ENCODE data around the gene LTF. TPM values are rescaled to one million over a fixed set of nuclear protein-coding genes. Genes with fewer than 3 reads are reported as not detected.

Gene LTF
- total RNA-seq, 4 donors from 2014 or later, result 0.14 to 3.3 TPM; not detected in 2

GRCh38 chr3:46417841-46418611 lies 46.7 kb downstream of the LTF start:
- H3K27ac ChIP-seq, result no peak overlapping the region
- no peaks in the 10 kb centered on the region for H3K9me3 ChIP-seq
- intact Hi-C loops (cut with DNase I; ENCODE audit: low total_unique reads), result no loop called here
- in situ Hi-C loops (cut with MboI; ENCODE audit: low pct_ligation_motif_present in 1 of 4, low pct_unique_long_range_greater_than_20kb in 1 of 4, low sequenced_read_pairs in 3 of 4), result no loop called here
- peaks cover 0 to 8% (median 4%) of the 10 kb centered on the region in 4 donors for H3K4me1 ChIP-seq
- H3K4me3 ChIP-seq, result no peak overlapping the region
- TF ChIP-seq POLR2A (IDR thresholded peaks at IDR 0.05) (no peak), CTCF (IDR thresholded peaks at IDR 0.05) (no peak), POLR2AphosphoS5 (IDR thresholded peaks at IDR 0.05) (no peak)
- WGBS, 2 donors (ENCODE audit: low coverage in 1 of 2), result 86% methylated on average over 9 of the region's 9 CpGs; no CpG with 5 or more reads in 1 of the 2 donors
- H3K27me3 ChIP-seq, result no peaks in the 10 kb centered on the region
- DNase-seq, result no peak
- no peaks in the 10 kb centered on the region for H3K36me3 ChIP-seq

DNA sequence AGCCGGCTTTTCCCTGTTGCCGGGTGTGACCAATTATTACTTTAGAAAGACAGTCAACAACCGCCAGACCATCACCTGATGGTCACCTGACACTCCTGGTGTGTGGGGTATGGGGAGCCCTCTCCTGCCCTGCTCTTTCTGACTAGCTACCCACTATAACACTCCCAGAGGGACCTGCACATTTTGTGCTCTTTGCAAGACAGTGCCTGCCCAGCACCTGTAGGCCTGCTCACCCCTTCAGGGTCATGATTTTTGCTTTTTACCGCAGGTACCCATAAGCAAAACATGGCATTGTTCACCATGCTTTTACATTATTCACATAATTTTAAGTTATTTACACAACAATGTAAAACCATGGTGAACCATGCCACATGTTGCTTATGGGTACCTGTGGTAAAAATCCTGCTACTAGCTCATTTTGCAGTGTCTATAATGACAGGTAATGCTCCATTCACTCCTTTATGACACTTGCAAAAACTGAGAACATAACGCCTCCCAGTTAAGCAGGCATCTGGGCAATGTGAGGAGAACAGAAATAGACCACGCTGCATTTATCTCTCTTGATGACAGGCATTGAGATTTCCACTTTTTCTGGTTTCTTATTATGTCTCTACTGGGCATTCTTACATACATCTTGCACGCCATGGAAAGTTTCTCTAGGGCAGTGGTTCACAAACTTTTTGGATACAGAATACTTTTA lies 47.7 kb downstream of the LTF start:
- Histone ChIP-seq H3K27me3 (no peaks in the 10 kb centered on the region), H3K9me3 (no peaks in the 10 kb centered on the region), H3K36me3 (no peaks in the 10 kb centered on the region), H3K27ac (no peak overlapping the region), H3K4me1 (peaks cover 0 to 13% (median 4%) of the 10 kb centered on the region in 4 donors), H3K4me3 (no peak overlapping the region)
- no peak for DNase-seq
- TF ChIP-seq EP300 (IDR thresholded peaks at IDR 0.05; ENCODE audit: low read depth) (no peak), POLR2AphosphoS5 (IDR thresholded peaks at IDR 0.05) (no peak), POLR2A (IDR thresholded peaks at IDR 0.05) (no peak), CTCF (IDR thresholded peaks at IDR 0.05) (no peak)
- 83 to 86% methylated on average over 6 to 7 of the region's 7 CpGs for WGBS, 2 donors (ENCODE audit: low coverage in 1 of 2)
- intact Hi-C loops (cut with DNase I; ENCODE audit: low total_unique reads), result no loop called here
- in situ Hi-C loops (cut with MboI; ENCODE audit: low pct_ligation_motif_present in 1 of 4, low pct_unique_long_range_greater_than_20kb in 1 of 4, low sequenced_read_pairs in 3 of 4), result no loop called here

- no peak for TF ChIP-seq POLR2AphosphoS5 (IDR thresholded peaks at IDR 0.05)
- TF ChIP-seq CTCF (IDR thresholded peaks at IDR 0.05), result no peak
- no peak for TF ChIP-seq EP300 (IDR thresholded peaks at IDR 0.05; ENCODE audit: low read depth)
- no peak for TF ChIP-seq POLR2A (IDR thresholded peaks at IDR 0.05)
- DNase-seq, result no peak
- Histone ChIP-seq H3K27me3 (no peaks in the 10 kb centered on the region), H3K9me3 (no peaks in the 10 kb centered on the region), H3K4me3 (no peak overlapping the region), H3K36me3 (no peaks in the 10 kb centered on the region), H3K4me1 (peaks cover 0 to 13% (median 4%) of the 10 kb centered on the region in 4 donors), H3K27ac (no peak overlapping the region)
- in situ Hi-C loops (cut with MboI; ENCODE audit: low pct_ligation_motif_present in 1 of 4, low pct_unique_long_range_greater_than_20kb in 1 of 4, low sequenced_read_pairs in 3 of 4) (no loop called here), intact Hi-C loops (cut with DNase I; ENCODE audit: low total_unique reads) (no loop called here)
- WGBS, 2 donors (ENCODE audit: low coverage in 1 of 2), result 30 to 50% methylated on average over 2 to 10 of the region's 10 CpGs
Observed at GRCh38 chr3:46416125-46416810, 48.4 kb downstream of the LTF start.

DNA sequence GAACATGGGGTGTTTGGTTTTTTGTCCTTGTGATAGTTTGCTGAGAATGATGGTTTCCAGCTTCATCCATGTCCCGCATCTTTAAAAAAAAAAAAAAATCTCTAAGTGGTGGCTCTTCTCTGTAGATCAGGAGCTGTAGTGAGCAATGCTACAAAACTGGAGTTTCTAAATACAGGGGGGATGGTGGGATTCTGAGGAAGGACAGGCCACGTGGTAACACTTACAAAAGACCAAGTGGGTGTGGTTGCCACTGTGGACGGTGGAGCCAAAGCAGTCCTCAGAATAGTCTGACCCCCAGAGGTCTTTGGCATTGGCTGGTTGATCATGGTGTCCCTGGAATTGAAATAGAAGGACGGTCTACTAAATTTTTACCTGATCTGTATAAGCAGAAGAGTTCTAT lies 50.0 kb downstream of the LTF start:
- TF ChIP-seq CTCF (IDR thresholded peaks at IDR 0.05) (no peak), POLR2A (IDR thresholded peaks at IDR 0.05) (no peak), EP300 (IDR thresholded peaks at IDR 0.05; ENCODE audit: low read depth) (no peak), POLR2AphosphoS5 (IDR thresholded peaks at IDR 0.05) (no peak)
- in situ Hi-C loops (cut with MboI; ENCODE audit: low pct_ligation_motif_present in 1 of 4, low pct_unique_long_range_greater_than_20kb in 1 of 4, low sequenced_read_pairs in 3 of 4) (no loop called here), intact Hi-C loops (cut with DNase I; ENCODE audit: low total_unique reads) (no loop called here)
- Histone ChIP-seq H3K9me3 (no peaks in the 10 kb centered on the region), H3K27ac (no peak overlapping the region), H3K4me1 (peaks cover 0 to 13% (median 4%) of the 10 kb centered on the region in 4 donors), H3K27me3 (no peaks in the 10 kb centered on the region), H3K36me3 (no peaks in the 10 kb centered on the region), H3K4me3 (no peak overlapping the region)
- no peak for DNase-seq
- WGBS, 2 donors (ENCODE audit: low coverage in 1 of 2), result 57 to 81% methylated on average over 2 to 4 of the region's 4 CpGs
